Gastrocnemius medialis (tissue), 4 donors: ENCODE data around the gene UNC5B.

Source experiments
- CTCF ChIP-seq, 5 experiments: fragments of 450-650 bp in 3 of 5; fragments of 200-600 bp in 2 of 5; sonication (generic) in 2 of 5; IDR thresholded peaks in 4 of 5; conservative IDR thresholded peaks in 1 of 5; 1 replicate in 4 of 5; 2 replicates in 1 of 5; pipeline ENCODE4 v1.5.1; 2016 to 2019; ENCODE audit warnings: antibody characterized with exemption in 5 of 5, mild to moderate bottlenecking in 3 of 5, moderate library complexity in 3 of 5
- POLR2A ChIP-seq, 2 donors: fragments of 450-650 bp; IDR thresholded peaks; one replicate each; pipeline ENCODE4 v1.6.1; 2017; ENCODE audit warnings: antibody characterized with exemption in 2 of 2, mild to moderate bottlenecking in 2 of 2, moderate library complexity in 2 of 2

DNA sequence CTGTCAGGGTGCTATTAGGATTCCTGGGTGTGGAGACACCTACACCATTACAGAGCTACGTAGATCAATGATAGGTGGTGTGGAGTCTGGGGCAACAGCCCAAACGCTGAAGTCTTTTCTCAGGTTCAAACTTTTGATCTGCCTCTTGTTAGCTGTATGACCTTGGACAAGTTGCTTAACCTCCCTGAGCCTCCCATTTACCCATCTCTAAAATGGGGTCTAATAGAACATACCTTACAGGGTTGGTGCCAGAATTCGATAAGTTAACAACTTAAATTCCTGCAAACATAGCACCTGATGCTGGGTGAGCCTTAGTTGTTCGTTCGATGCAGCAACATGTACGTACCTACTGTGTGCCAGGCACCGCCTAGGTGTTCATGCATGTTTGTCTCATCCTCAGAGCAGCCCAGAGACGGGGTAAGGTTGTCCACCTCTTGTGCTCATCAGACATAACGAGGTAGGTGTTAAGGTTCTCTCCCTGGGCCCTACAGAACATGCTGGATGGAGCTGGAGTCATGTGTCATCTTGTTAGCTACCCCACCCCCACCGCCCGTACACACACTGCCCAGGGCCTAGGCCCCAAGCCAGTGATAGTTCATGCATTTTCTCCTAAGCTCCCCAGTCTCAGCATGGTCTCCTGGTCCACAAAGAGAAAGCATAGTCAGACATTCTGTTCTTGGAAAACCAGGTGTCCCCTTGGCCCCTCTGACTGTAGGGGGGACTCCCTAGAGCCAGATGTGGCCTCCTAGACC lies 65.7 kb downstream of the UNC5B start:
- TF ChIP-seq POLR2A (IDR thresholded peaks at IDR 0.05), result no peak
- TF ChIP-seq CTCF (IDR thresholded peaks at IDR 0.05 in 4 of 5, conservative IDR thresholded peaks at IDR 0.05 in 1 of 5), result no peak
